AG09309 (cell line): Measurements from ENCODE around the gene TTC29.

ENCODE experiments used
- DNase-seq: peaks from one replicate; pipeline ENCODE4 v3.0.0-alpha.2; 2010; ENCODE audit warnings: low read depth
- H3K4me3 ChIP-seq: 2 replicates; pipeline ENCODE4 v1.5.1; 2011; ENCODE audit warnings: mild to moderate bottlenecking, low read depth, low read length, moderate library complexity; ENCODE audit not compliant: control insufficient read depth
- TF ChIP-seq, protein P1 (sequence below): IDR thresholded peaks from 2 replicates; pipeline ENCODE4 v1.5.1; 2011; ENCODE audit warnings: mild to moderate bottlenecking, low read depth, low read length, inconsistent platforms; ENCODE audit not compliant: insufficient read depth, control insufficient read depth; ENCODE audit errors: missing control alignments

TTC29 gene

DNA sequence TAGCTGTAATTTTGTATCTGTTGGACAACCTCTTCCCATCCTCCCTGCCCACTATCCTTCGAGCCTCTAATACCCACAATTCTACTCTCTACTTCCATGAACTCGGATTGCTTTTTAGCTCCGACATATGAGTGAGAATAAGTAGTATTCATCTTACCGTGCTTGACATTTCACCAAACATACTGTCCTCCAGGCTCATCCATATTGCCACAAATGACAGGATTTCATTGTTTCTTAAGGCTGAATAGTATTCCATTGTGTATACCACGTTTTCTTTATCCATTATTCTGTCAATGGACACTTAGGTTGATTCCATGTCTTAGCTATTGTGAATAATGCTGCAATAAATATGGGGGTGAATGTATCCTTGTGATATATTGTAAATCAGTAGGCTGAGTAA lies 26.4 kb upstream of the TTC29 start:
- H3K4me3 ChIP-seq, result no peak overlapping the region
- TF ChIP-seq, protein P1, sequence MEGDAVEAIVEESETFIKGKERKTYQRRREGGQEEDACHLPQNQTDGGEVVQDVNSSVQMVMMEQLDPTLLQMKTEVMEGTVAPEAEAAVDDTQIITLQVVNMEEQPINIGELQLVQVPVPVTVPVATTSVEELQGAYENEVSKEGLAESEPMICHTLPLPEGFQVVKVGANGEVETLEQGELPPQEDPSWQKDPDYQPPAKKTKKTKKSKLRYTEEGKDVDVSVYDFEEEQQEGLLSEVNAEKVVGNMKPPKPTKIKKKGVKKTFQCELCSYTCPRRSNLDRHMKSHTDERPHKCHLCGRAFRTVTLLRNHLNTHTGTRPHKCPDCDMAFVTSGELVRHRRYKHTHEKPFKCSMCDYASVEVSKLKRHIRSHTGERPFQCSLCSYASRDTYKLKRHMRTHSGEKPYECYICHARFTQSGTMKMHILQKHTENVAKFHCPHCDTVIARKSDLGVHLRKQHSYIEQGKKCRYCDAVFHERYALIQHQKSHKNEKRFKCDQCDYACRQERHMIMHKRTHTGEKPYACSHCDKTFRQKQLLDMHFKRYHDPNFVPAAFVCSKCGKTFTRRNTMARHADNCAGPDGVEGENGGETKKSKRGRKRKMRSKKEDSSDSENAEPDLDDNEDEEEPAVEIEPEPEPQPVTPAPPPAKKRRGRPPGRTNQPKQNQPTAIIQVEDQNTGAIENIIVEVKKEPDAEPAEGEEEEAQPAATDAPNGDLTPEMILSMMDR, result no peak
- no peak for DNase-seq

DNA sequence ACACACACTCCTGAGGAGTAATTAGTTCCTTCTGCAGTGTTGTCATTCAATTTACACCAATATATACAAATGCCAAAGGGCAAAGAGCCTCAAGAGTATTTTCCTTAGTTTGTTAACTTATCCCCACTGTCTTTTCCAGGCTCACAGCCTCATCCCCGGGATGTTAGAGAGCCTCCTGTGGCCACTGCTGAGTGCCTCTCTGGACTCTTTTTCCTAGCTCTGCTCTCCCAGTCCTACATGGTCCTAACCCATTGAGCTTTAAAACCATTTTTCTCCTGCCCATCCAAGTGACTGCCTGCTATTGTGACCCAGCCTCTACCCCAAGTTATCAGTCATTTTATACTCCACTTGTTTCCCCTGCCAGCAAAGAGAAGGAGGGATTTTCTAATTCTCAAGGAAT lies 23.5 kb upstream of the TTC29 start:
- H3K4me3 ChIP-seq, result no peak overlapping the region
- TF ChIP-seq, protein P1, result no peak

DNA sequence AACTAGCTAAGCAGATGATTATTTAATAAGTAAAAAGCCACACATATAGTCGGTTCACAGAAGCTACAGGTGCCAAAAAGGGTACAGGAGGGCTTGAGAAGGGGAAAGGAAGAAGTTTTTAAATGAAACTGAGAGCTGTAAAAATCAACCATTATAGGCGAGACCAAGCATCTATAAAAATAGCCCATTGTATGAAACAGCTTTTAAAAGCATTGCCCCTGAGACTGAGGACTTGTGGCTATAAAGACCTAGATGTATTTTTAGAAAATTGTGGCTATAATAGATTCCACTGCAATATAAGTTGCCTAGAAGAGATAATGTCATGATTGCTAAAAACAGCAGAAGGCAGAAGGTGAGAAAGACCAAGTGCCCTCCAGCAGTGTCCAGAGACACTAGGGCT lies 15.0 kb upstream of the TTC29 start:
- TF ChIP-seq, protein P1, result no peak
- DNase-seq, result no peak
- H3K4me3 ChIP-seq, result no peak overlapping the region

More for the DNA sequence above, 23.5 kb upstream of the TTC29 start:
- DNase-seq, result no peak

DNA sequence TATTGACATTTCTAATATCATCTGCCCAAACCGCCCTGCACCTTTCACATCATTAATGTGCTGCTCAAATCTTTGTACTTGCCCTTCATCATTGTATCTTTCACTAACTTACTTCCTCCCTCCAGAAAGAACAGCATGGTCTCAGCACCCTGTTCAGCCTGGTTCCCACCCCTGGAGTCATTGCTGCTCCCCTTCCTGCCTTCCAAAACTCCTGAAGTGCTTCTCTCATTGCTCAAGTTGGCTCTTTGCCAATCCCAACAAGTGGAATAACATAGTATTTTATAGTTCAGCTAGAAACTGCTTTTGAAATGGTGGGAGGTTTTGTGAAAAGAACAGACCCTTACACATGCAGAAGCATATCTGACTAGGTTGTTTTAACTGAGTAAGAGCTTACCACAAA lies 14.0 kb upstream of the TTC29 start:
- no peak for DNase-seq
- TF ChIP-seq, protein P1, result no peak

DNA sequence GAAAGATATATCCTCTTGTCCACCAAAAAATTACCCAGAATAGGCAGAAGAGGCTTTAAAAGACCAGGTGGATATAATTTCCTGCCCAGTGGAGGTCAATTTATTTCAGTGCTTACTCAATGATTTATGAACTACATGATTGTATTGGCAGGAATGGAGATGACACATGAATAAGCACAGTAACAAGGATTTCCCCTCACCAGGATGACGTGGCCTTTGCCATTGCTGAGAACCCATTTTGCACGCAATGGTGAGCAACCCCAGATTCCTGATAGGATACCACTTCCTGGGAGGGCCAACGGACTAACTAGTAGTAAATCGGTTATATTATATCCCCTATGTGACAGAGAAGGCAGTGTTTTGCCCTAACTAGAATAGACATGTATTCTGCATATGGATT lies 11.6 kb upstream of the TTC29 start:
- TF ChIP-seq, protein P1, result no peak
- peak; percentile 84 for DNase-seq
- H3K4me3 ChIP-seq, result no peak overlapping the region

More for the DNA sequence above, 14.0 kb upstream of the TTC29 start:
- no peak overlapping the region for H3K4me3 ChIP-seq

DNA sequence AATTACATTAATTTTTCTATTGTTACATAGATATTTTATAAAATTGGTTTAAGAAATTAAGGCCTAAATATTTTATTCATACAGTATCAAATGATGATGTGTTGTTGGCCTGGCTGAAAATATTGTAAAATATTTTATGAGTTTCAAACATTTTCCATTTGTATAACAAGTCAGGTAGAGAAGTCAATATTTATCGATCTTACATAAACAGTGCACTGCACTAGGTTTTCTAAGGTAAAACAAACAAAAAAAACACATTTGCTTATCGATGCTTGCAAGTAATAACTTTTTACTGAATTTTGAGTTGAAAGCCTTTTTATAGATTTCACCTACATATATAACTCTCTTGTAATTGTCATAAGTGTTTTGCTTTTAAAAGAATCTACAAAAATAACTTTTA lies 7.2 kb upstream of the TTC29 start:
- DNase-seq, result no peak
- TF ChIP-seq, protein P1, result no peak
- H3K4me3 ChIP-seq, result no peak overlapping the region

DNA sequence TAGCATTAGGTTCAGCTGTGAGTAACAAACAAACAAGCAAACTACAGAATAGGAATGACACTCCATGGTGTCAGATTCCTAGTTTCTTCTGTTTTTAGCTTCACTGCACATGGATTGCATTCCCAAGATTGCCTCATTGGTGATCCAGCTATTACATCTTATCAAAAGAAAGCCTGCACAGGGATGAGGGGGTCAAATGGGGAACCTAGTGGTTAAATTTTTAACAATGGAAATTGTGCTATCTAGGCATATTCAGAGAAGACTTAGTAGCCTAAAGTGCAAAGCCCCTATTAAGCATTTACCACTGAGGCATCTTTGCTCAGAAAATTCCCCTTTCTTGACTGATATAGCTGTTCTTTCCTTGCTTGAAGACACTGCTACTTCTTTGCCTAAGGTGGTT lies 3.9 kb upstream of the TTC29 start:
- TF ChIP-seq, protein P1, result no peak
- no peak overlapping the region for H3K4me3 ChIP-seq
- DNase-seq, result no peak
